ENCODE data around the gene MYLK4.

DNA sequence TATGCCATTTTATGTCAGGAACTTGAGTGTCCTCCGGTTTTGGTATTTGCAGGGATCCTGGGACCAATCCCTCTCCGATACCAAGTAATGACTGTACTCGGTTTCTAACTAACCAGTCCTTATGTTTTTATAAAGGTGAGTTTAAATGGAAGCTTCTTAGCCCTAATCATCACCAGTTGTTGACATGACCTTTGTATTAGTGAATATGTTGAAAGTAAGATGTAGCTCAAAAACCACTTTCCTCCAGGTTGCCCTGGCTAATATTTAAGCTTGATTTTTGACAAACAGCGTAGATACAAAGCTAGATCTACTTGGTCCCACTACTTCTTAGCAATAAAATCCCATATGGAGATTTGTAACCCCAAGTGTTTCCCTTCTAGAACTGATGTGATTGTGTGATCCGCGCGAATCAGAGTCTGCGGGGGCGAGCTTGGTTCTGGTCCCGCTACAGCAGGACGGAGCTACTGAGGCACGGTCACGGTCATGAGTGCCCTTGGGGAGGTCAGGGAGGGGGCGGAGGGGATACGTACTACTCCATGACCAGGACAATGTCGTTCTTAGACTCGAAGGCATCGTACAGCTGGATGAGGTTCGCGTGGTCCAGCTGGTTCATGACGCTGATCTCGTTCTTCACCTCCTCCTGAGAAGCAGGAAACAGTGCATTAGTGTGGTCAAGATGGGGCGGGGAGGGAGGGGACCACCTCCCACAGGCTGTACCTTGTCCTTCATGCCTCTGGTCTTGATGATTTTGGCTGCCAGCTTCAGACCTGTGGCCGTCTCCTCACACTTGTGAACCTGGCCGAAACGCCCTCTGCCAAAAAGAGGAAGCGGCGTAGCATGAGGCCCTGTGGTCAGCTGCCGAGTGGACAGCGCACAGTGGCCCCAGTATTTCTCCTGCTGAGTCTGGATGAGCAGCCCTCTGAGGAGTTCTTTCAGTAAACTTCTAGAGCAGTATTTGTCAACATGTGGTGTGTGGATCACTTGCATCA lies 65.7 kb downstream of the MYLK4 start:
- TF ChIP-seq EZH2 (IDR thresholded peaks at IDR 0.05; ENCODE audit: borderline replicate concordance, insufficient read depth, low read length, poor library complexity, severe bottlenecking): no peak
- TF ChIP-seq, protein P1, sequence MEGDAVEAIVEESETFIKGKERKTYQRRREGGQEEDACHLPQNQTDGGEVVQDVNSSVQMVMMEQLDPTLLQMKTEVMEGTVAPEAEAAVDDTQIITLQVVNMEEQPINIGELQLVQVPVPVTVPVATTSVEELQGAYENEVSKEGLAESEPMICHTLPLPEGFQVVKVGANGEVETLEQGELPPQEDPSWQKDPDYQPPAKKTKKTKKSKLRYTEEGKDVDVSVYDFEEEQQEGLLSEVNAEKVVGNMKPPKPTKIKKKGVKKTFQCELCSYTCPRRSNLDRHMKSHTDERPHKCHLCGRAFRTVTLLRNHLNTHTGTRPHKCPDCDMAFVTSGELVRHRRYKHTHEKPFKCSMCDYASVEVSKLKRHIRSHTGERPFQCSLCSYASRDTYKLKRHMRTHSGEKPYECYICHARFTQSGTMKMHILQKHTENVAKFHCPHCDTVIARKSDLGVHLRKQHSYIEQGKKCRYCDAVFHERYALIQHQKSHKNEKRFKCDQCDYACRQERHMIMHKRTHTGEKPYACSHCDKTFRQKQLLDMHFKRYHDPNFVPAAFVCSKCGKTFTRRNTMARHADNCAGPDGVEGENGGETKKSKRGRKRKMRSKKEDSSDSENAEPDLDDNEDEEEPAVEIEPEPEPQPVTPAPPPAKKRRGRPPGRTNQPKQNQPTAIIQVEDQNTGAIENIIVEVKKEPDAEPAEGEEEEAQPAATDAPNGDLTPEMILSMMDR (IDR thresholded peaks at IDR 0.05; ENCODE audit: poor library complexity, severe bottlenecking): no peak
- TF ChIP-seq MXI1 (conservative IDR thresholded peaks at IDR 0.05; ENCODE audit: poor library complexity, severe bottlenecking): no peak
- TF ChIP-seq EP300 (conservative IDR thresholded peaks at IDR 0.05; ENCODE audit: poor library complexity, severe bottlenecking): no peak
- no peak for TF ChIP-seq TAF1 (IDR thresholded peaks at IDR 0.05; ENCODE audit: low read depth)
- no peak for TF ChIP-seq RAD21 (conservative IDR thresholded peaks at IDR 0.05)
